Right lobe of liver (tissue), 6 donors: Measurements from ENCODE around the gene FBLN1. TPM values are rescaled to one million over a fixed set of nuclear protein-coding genes. Genes with fewer than 3 reads are reported as not detected.

Experiments
- ATAC-seq, 4 donors: fragments of 200-7000 bp; cut with Tn5 transposase; one replicate each; pipeline ENCODE4 v1.9.1; 2020; ENCODE audit warnings: mild to moderate bottlenecking in 4 of 4, moderate library complexity in 4 of 4
- DNase-seq, 3 donors: peaks; one replicate each; pipeline ENCODE4 v3.0.0-alpha.2; 2020
- H3K27ac ChIP-seq, 3 donors: fragments of 200-600 bp; one replicate each; pipeline ENCODE4 v1.8.0; 2022
- H3K27me3 ChIP-seq, 2 donors: fragments of 200-600 bp; one replicate each; pipeline ENCODE4 v1.8.0; 2022
- H3K36me3 ChIP-seq, 4 donors: fragments of 200-600 bp; sonication (generic) in 1 of 4; one replicate each; pipeline versions ENCODE4 v1.5.1 to v1.8.0; 2017 to 2022; ENCODE audit warnings: control low read depth in 1 of 4
- H3K4me1 ChIP-seq, 4 donors: fragments of 200-600 bp; sonication (generic) in 1 of 4; one replicate each; pipeline versions ENCODE4 v1.5.1 to v1.8.0; 2017 to 2022; ENCODE audit warnings: control low read depth in 1 of 4
- H3K4me3 ChIP-seq, 3 donors: fragments of 200-600 bp; one replicate each; pipeline ENCODE4 v1.8.0; 2022
- H3K9me3 ChIP-seq, 4 donors: fragments of 200-600 bp; sonication (generic) in 1 of 4; one replicate each; pipeline versions ENCODE4 v1.5.1 to v1.8.0; 2017 to 2022; ENCODE audit warnings: control low read depth in 1 of 4
- POLR2A ChIP-seq: fragments of 450-650 bp; IDR thresholded peaks from one replicate; pipeline ENCODE4 v1.6.1; 2017; ENCODE audit warnings: antibody characterized with exemption, mild to moderate bottlenecking
- WGBS: methylation state at CpG from one replicate; pipeline ENCODE4 v1.1.6; 2018; ENCODE audit warnings: low coverage, low lambda C conversion rate; ENCODE audit not compliant: insufficient coverage; ENCODE audit errors: missing lambda C conversion rate; 5-methylcytosine and 5-hydroxymethylcytosine counted together
- intact Hi-C, 2 donors: fragments of 100-400 bp; cut with DNase I; formaldehyde crosslinking; loops; one replicate each; pipeline versions ENCODE4 v1.11.2 to v1.14.1; 2022
- total RNA-seq, 6 experiments: library from RNA; depleted of rRNA in 2 of 6; stranded (reverse); fragments of >200 nt in 2 of 6; fragmentation: NEBNext Ultra II Directional in 3 of 6; extraction: Animal tissue kit (Norgen Biotek cat#: 25700) in 3 of 6; gene quantifications; one replicate each; pipeline versions ENCODE4 v1.1.0 to v1.2.4, GENCODE V29; 2016 to 2023
- TF ChIP-seq, protein P1 (sequence below), 4 donors: fragments of 200-600 bp in 3 of 4; fragments of 450-650 bp in 1 of 4; IDR thresholded peaks; one replicate each; pipeline versions ENCODE4 v1.5.1 to v1.8.0; 2016 to 2022; ENCODE audit warnings: antibody characterized with exemption in 4 of 4, mild to moderate bottlenecking in 2 of 4
- donor health status: DM: no; HTN: yes; CAD: no.
- donor health status: DM: no; HTN: no; CAD: no.
- donor health status: DM: no; HTN: no; CAD: no.
- donor health status: DM: no; HTN: yes; CAD: no.
- donor health status: DM: no; HTN: yes; CAD: no.

Gene FBLN1
- total RNA-seq, 6 experiments from 2014 or later, result 1.6 to 6.6 (median 3.4) TPM

DNA sequence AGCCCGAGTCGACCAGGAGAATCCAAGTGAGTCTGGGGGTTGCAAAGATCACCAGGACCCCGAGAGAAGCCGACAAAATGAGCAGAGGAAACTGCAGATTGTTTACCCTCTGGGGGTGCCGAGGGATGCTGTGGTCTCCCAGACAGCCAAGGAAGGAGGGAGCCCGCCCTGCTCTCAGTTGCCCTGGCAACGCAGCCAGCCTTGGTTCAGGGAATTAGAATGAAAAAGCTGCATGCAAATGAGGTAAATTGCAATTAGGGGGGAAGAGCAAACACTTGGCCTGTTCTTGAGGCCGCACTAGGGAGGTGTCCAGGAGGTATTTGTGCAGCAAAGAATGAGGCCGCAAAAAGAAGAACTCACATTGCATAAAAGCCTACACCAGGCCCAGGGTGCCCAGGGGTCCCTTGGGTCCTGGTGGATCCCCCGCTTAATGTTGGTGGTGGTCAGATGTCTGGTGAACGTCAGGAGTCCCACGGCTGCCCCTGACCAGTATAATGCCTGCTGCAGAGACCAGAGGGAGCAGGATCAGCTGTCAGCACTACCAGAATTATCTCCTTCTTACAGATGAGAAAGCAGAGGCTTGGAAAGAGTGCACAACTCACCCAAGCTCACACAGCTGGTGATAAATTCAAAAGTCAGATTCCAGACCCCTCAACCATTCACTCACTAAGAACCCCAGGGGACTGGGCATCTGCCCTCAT lies 128.6 kb downstream of the FBLN1 start:
- 45% methylated on average over 9 of the region's 12 CpGs for WGBS
- intact Hi-C loops, result no loop called here
- no peak for DNase-seq
- no peaks in the 10 kb centered on the region for H3K9me3 ChIP-seq
- no peak for ATAC-seq
- TF ChIP-seq POLR2A, result no peak
- TF ChIP-seq, protein P1, sequence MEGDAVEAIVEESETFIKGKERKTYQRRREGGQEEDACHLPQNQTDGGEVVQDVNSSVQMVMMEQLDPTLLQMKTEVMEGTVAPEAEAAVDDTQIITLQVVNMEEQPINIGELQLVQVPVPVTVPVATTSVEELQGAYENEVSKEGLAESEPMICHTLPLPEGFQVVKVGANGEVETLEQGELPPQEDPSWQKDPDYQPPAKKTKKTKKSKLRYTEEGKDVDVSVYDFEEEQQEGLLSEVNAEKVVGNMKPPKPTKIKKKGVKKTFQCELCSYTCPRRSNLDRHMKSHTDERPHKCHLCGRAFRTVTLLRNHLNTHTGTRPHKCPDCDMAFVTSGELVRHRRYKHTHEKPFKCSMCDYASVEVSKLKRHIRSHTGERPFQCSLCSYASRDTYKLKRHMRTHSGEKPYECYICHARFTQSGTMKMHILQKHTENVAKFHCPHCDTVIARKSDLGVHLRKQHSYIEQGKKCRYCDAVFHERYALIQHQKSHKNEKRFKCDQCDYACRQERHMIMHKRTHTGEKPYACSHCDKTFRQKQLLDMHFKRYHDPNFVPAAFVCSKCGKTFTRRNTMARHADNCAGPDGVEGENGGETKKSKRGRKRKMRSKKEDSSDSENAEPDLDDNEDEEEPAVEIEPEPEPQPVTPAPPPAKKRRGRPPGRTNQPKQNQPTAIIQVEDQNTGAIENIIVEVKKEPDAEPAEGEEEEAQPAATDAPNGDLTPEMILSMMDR (IDR thresholded peaks at IDR 0.05), result no peak
- no peak overlapping the region for H3K27ac ChIP-seq
- no peaks in the 10 kb centered on the region for H3K36me3 ChIP-seq
- H3K27me3 ChIP-seq, result no peaks in the 10 kb centered on the region
- H3K4me1 ChIP-seq, result no peaks in the 10 kb centered on the region
- no peak overlapping the region for H3K4me3 ChIP-seq

DNA sequence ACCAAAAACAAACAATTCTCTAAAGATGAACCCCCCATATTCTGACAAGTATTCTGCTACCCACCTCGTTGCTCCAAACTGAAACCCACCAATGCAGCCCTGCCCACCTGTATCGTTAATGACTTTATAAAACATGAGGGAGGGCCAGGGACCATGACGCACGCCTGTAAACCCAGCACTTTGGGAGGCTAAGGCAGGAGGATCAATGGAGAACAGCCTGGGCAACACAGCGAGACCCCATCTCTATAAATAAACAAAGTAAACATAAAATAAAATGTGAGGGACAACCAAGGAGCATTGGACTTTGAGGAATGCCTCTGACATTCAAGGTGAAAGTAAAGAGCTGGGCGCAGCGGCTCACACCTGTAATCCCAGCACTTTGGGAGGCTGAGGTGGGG lies 129.2 kb downstream of the FBLN1 start:
- no peaks in the 10 kb centered on the region for H3K27me3 ChIP-seq
- intact Hi-C loops, result no loop called here
- DNase-seq (no peak), ATAC-seq (no peak)
- H3K36me3 ChIP-seq, result no peaks in the 10 kb centered on the region
- H3K27ac ChIP-seq, result no peak overlapping the region
- H3K4me1 ChIP-seq, result no peaks in the 10 kb centered on the region
- H3K9me3 ChIP-seq, result no peaks in the 10 kb centered on the region
- TF ChIP-seq POLR2A, result no peak
- TF ChIP-seq, protein P1 (IDR thresholded peaks at IDR 0.05), result no peak
- WGBS, result 67% methylated on average over 6 of the region's 7 CpGs
- H3K4me3 ChIP-seq, result no peak overlapping the region

DNA sequence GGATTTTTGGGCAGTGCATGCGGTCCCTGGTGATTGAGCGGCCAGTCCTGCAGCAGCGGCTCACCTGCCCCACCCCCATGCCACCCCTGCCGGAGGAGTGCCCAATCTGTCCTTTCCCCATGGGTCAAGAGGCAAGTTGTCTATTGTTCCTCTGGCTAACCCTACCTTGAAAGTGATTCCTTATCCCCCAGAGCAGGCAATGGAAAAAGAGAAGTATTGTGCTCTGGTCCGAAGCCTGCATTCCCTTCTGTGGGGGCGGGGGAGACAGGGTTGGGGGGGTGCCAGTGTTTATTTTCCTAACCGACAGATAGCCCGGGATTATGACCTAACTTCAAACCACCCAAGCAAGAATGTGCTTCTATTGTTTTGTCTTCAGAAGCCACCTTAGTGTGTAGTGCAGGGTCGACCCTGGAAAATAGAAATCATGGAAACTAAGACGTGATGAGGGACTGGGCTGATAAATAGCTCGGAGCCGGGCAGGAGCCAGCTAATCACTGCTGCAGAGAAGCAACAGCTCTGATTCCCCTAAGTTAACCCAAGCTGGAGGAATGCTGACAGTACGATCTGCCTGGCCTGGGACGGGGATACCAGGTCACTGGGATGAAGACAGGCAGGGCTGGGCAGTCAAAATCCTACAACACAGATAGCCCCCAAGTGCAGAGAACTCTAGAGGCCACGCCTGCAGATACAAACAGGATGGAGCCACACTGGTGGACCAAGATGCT lies 130.3 kb downstream of the FBLN1 start:
- ATAC-seq, result peak in 2 of 4 donors; percentile 26 to 33
- no peak for DNase-seq
- Histone ChIP-seq H3K36me3 (no peaks in the 10 kb centered on the region), H3K27ac (no peak overlapping the region), H3K9me3 (no peaks in the 10 kb centered on the region), H3K27me3 (no peaks in the 10 kb centered on the region), H3K4me1 (no peaks in the 10 kb centered on the region), H3K4me3 (no peak overlapping the region)
- TF ChIP-seq POLR2A, result no peak
- TF ChIP-seq, protein P1 (IDR thresholded peaks at IDR 0.05), result no peak
- WGBS, result 14% methylated on average over 12 of the region's 15 CpGs
- intact Hi-C loops, result no loop called here

DNA sequence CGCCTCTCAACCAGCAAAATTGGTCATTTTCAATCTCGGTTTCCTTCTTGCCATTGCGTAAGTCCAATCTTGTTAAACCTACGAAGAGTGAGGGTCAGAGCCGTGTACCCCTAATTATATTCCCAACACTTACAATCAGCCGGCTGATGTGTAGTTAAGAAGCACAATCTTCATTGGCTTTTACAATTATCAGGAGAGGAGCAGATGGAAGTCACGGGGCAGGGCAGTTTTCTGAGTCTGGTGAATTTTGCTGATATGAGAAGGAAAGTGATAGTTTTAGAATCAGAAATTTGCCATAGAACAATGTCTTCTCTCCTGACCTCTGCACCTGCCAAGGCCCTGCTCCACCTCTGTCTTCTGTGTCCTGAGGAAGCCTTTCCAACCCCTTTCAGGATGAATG lies 134.0 kb downstream of the FBLN1 start:
- H3K27me3 ChIP-seq, result no peaks in the 10 kb centered on the region
- TF ChIP-seq, protein P1 (IDR thresholded peaks at IDR 0.05), result no peak
- TF ChIP-seq POLR2A, result no peak
- 65% methylated on average over 7 of the region's 7 CpGs for WGBS
- no peak for ATAC-seq
- no peak overlapping the region for H3K4me3 ChIP-seq
- no peaks in the 10 kb centered on the region for H3K9me3 ChIP-seq
- H3K4me1 ChIP-seq, result no peaks in the 10 kb centered on the region
- intact Hi-C loops, result no loop called here
- peak in 1 of 3 donors; percentile 8 for DNase-seq
- H3K36me3 ChIP-seq, result no peaks in the 10 kb centered on the region
- H3K27ac ChIP-seq, result no peak overlapping the region
